GM12878 (cell line): Measurements from ENCODE around the gene KCNRG. TPM values are rescaled to one million over a fixed set of nuclear protein-coding genes. Genes with fewer than 3 reads are reported as not detected.

Experiments
- ATAC-seq: fragments of 200-7000 bp; cut with Tn5 transposase; 3 replicates; pipeline ENCODE4 v1.9.1; 2020; ENCODE audit warnings: mild to moderate bottlenecking, moderate library complexity
- BruUV-seq: library from RNA; stranded (reverse); fragments of 400-500 nt; replicated peaks from 2 replicates; lab custom pipeline; 2021; lab: Mats Ljungman, UMichigan
- CTCF ChIA-PET: fragments of 300-600 bp; sonication (Branson Sonifier 250); formaldehyde crosslinking; extraction: SDS; loops from one replicate; lab custom pipeline; 2021; ENCODE audit warnings: inconsistent platforms; lab: Yijun Ruan, JAX
- POLR2A ChIA-PET: fragments of 350-600 bp; formaldehyde crosslinking; extraction: SDS; loops from one replicate; lab custom pipeline; 2021; ENCODE audit warnings: inconsistent platforms; lab: Charles Lee
- RAD21 ChIA-PET: fragments of 300-600 bp; sonication (Branson Sonifier 250); formaldehyde crosslinking; loops from one replicate; lab custom pipeline; 2023; ENCODE audit warnings: antibody characterized with exemption; ENCODE audit not compliant: unreplicated experiment; lab: Charles Lee
- SMC1A ChIA-PET: fragments of 300-600 bp; sonication (Branson Sonifier 250); formaldehyde crosslinking; loops from one replicate; lab custom pipeline; 2023; ENCODE audit not compliant: unreplicated experiment, uncharacterized antibody; lab: Charles Lee
- DNase-seq: peaks from one replicate; pipeline ENCODE4 v3.0.0-alpha.2; 2011; ENCODE audit warnings: low read depth, low spot score
- FAIRE-seq: peaks from 3 replicates; lab custom pipeline; 2011; peaks lifted over from hg19 to GRCh38; lab: Jason Lieb, UNC
- H2AFZ ChIP-seq: 2 replicates; pipeline ENCODE4 v1.6.0; 2011; ENCODE audit warnings: low read depth, low read length, control low read depth; ENCODE audit not compliant: control insufficient read depth
- H3K27ac ChIP-seq: 2 replicates; pipeline ENCODE4 v1.5.1; 2011; ENCODE audit warnings: control low read depth; ENCODE audit not compliant: control insufficient read depth, insufficient read depth
- H3K27me3 ChIP-seq, 2 experiments: replicated peaks in 1 of 2; 2 replicates each; pipeline versions ENCODE4 v1.6.0 to v1.6.1; 2011; ENCODE audit warnings: low read length in 1 of 2; ENCODE audit not compliant: control insufficient read depth in 2 of 2, insufficient read depth in 2 of 2
- H3K36me3 ChIP-seq, 2 experiments: 2 replicates each; pipeline ENCODE4 v1.5.1; 2011; ENCODE audit warnings: low read length in 1 of 2; ENCODE audit not compliant: control insufficient read depth in 2 of 2, insufficient read depth in 2 of 2
- H3K4me1 ChIP-seq: 2 replicates; pipeline ENCODE4 v1.6.1; 2011; ENCODE audit warnings: mild to moderate bottlenecking, low read length, moderate library complexity, mixed read lengths; ENCODE audit not compliant: control insufficient read depth, insufficient read depth
- H3K4me2 ChIP-seq: 2 replicates; pipeline ENCODE4 v1.6.0; 2011; ENCODE audit warnings: control low read depth; ENCODE audit not compliant: control insufficient read depth, insufficient read depth
- H3K4me3 ChIP-seq: fragments of 200-600 bp; sonication (generic); 2 replicates; pipeline ENCODE4 v1.5.1; 2016
- H3K79me2 ChIP-seq: 2 replicates; pipeline ENCODE4 v1.6.0; 2011; ENCODE audit warnings: low read length; ENCODE audit not compliant: control insufficient read depth, insufficient read depth
- H3K9ac ChIP-seq: 2 replicates; pipeline ENCODE4 v1.8.0; 2011; ENCODE audit warnings: low read length, control low read depth, mixed read lengths; ENCODE audit not compliant: control insufficient read depth, insufficient read depth
- H3K9me3 ChIP-seq: replicated peaks from 3 replicates; pipeline ENCODE4 v1.5.1; 2011; ENCODE audit warnings: mild to moderate bottlenecking, low read length; ENCODE audit not compliant: control insufficient read depth, insufficient read depth
- H4K20me1 ChIP-seq: 2 replicates; pipeline ENCODE4 v1.6.0; 2011; ENCODE audit not compliant: control insufficient read depth, insufficient read depth
- IRF4 ChIP-seq: IDR thresholded peaks from 2 replicates; pipeline ENCODE4 v1.6.1; 2011; ENCODE audit warnings: low read depth, low read length
- STAT3 ChIP-seq: IDR thresholded peaks from 2 replicates; pipeline ENCODE4 v1.6.1; 2011; ENCODE audit warnings: low read depth, low read length, improper control_type of control experiment
- ZBTB40 ChIP-seq: fragments of 450-650 bp; IDR thresholded peaks from 2 replicates; pipeline ENCODE4 v1.6.1; 2016; ENCODE audit warnings: mild to moderate bottlenecking, moderate library complexity, borderline replicate concordance
- WGBS: methylation state at CpG from one replicate; pipeline ENCODE4 v1.1.6; 2016; ENCODE audit warnings: low lambda C conversion rate; ENCODE audit not compliant: insufficient replicate concordance, insufficient coverage; ENCODE audit errors: missing lambda C conversion rate; 5-methylcytosine and 5-hydroxymethylcytosine counted together
- in situ Hi-C: fragments of 300-500 bp; cut with MboI; formaldehyde crosslinking; loops from 9 replicates; pipeline ENCODE4 v1.14.3; 2018; ENCODE audit warnings: mixed read lengths
- intact Hi-C: fragments of 100-400 bp; cut with micrococcal nuclease; formaldehyde crosslinking; loops from one replicate; pipeline ENCODE4 v1.14.2; 2022; ENCODE audit not compliant: unreplicated experiment
- polyA plus RNA-seq, 11 experiments: library from polyadenylated mRNA; depleted of rRNA in 4 of 11; unstranded in 6 of 11; stranded (reverse) in 5 of 11; fragments of >200 nt; fragmentation: Nextera tagmentation in 4 of 11; fragmentation: Illumina TruSeq in 1 of 11; extraction: Ambion mirVana in 4 of 11; extraction: Trizol in 1 of 11; gene quantifications; 1 replicate in 1 of 11; 2 replicates in 10 of 11; pipeline versions ENCODE4 v1.2.1 to v1.2.3, GENCODE V29; 2011 to 2016; ENCODE audit warnings: inconsistent platforms in 2 of 11, missing spikeins in 2 of 11, low read depth in 1 of 11
- total RNA-seq, 4 experiments: library from RNA; depleted of rRNA in 3 of 4; stranded (reverse); fragments of >200 nt in 3 of 4; fragmentation: Illumina TruSeq in 1 of 4; extraction: Trizol in 1 of 4; gene quantifications; 2 replicates each; pipeline versions ENCODE4 v1.2.1 to v1.2.3, GENCODE V29; 2013 to 2021
- TF ChIP-seq, protein P1 (sequence below): IDR thresholded peaks from 2 replicates; pipeline ENCODE4 v1.6.1; 2011; ENCODE audit warnings: borderline replicate concordance, low read depth, mild to moderate bottlenecking, moderate library complexity, low read length; ENCODE audit not compliant: insufficient read depth, poor library complexity, severe bottlenecking

KCNRG gene
- total and polyA plus RNA-seq, 10 of the 15 experiments (the other 5 are each of a cell fraction or from before 2014, with no cell fraction given): 0.37 to 1.5 (median 0.58) TPM

GRCh38 chr13:49993666-49994065 is 21.6 kb upstream of the KCNRG start:
- 82% methylated on average over 5 of the region's 5 CpGs for WGBS
- in situ Hi-C loops: no loop called here
- H3K4me1 ChIP-seq: peaks cover 12% of the 10 kb centered on the region
- no peaks in the 10 kb centered on the region for H3K27me3 ChIP-seq
- H4K20me1 ChIP-seq: no peaks in the 10 kb centered on the region
- H3K9me3 ChIP-seq: no peaks in the 10 kb centered on the region
- H3K79me2 ChIP-seq: peaks cover 16% of the 10 kb centered on the region
- FAIRE-seq (no peak), DNase-seq (no peak), ATAC-seq (no peak)
- TF ChIP-seq IRF4: no peak
- no peak for TF ChIP-seq STAT3
- TF ChIP-seq, protein P1, sequence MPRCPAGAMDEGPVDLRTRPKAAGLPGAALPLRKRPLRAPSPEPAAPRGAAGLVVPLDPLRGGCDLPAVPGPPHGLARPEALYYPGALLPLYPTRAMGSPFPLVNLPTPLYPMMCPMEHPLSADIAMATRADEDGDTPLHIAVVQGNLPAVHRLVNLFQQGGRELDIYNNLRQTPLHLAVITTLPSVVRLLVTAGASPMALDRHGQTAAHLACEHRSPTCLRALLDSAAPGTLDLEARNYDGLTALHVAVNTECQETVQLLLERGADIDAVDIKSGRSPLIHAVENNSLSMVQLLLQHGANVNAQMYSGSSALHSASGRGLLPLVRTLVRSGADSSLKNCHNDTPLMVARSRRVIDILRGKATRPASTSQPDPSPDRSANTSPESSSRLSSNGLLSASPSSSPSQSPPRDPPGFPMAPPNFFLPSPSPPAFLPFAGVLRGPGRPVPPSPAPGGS: no peak
- H3K4me3 ChIP-seq: no peak overlapping the region
- POLR2A ChIA-PET: no interaction called here
- H3K27ac ChIP-seq: no peak overlapping the region
- no peak overlapping the region for H3K9ac ChIP-seq
- CTCF ChIA-PET: interaction anchor here (0.8 to 1.3 kb wide), 2 partner anchors 17 to 807 kb away, joined by 3 to 7 read pairs; no protein-coding TSS in a partner anchor
- H3K4me2 ChIP-seq: no peak overlapping the region
- H3K36me3 ChIP-seq: peaks cover 0 to 2% of the 10 kb centered on the region in 2 experiments; a peak in 1 of 4 replicates
- intact Hi-C loops: no loop called here
- RAD21 ChIA-PET: no interaction called here
- no TSS peak for BruUV-seq
- H2AFZ ChIP-seq: no peak overlapping the region
- SMC1A ChIA-PET: interaction anchor here (1.2 to 1.7 kb wide), 3 partner anchors 16 to 918 kb away, joined by 3 to 8 read pairs (median 3); no protein-coding TSS in a partner anchor

GRCh38 chr13:49995625-49996101 is 19.6 kb upstream of the KCNRG start:
- WGBS: 3% methylated on average over 14 of the region's 14 CpGs
- Histone ChIP-seq H3K4me1 (peaks cover 12% of the 10 kb centered on the region), H3K4me2 (peak overlapping the region; percentile 98), H3K9me3 (no peaks in the 10 kb centered on the region), H3K9ac (peak overlapping the region; percentile 95), H2AFZ (peak overlapping the region; percentile 54), H3K4me3 (peak overlapping the region; percentile 92), H4K20me1 (no peaks in the 10 kb centered on the region), H3K36me3 (peaks cover 0 to 9% of the 10 kb centered on the region in 2 experiments; a peak in 1 of 4 replicates), H3K79me2 (peaks cover 31% of the 10 kb centered on the region), H3K27ac (peak overlapping the region; percentile 88), H3K27me3 (no peaks in the 10 kb centered on the region)
- intact Hi-C loops (loop anchor here (2.0 to 5.0 kb wide), 5 partner anchors 59 to 917 kb away; partner anchors contain the start of gene SPRYD7), in situ Hi-C loops (loop anchor here (5.0 kb wide), 1 partner anchor 912 kb away; the partner anchor contains the start of gene RNASEH2B)
- ChIA-PET CTCF (interaction anchor here (1.6 kb wide), 1 partner anchor 916 kb away, joined by 5 read pairs; no protein-coding TSS in a partner anchor), RAD21 (interaction anchor here (1.5 to 4.3 kb wide), 2 partner anchors 59 to 916 kb away, joined by 5 to 38 read pairs; partner anchors contain the start of gene SPRYD7), POLR2A (interaction anchor here (0.6 to 4.3 kb wide), 2 partner anchors 18 to 85 kb away, joined by 4 to 80 read pairs; no protein-coding TSS in a partner anchor), SMC1A (no interaction called here)
- ATAC-seq (peak; percentile 15), DNase-seq (peak; percentile 43), FAIRE-seq (peak; percentile 31)
- TSS peak; percentile 76 for BruUV-seq
- 0 out of 2 replicates have a peak, but pooled peaks have one; percentile 34 for TF ChIP-seq STAT3
- TF ChIP-seq ZBTB40: no peak
